Stimulated activated CD4-positive, alpha-beta T cell treated with anti-CD3 and anti-CD28 coated beads, Interleukin-2, amount 100 ng/mL, for 48 hours (primary cell): ENCODE data around the gene TDRD1.

Experiments used
- DNase-seq, 2 donors: peaks; one replicate each; pipeline ENCODE4 v3.0.0-alpha.2; 2020

Gene TDRD1

GRCh38 chr10:114239117-114239993 is 60.2 kb downstream of the TDRD1 start, which contains the start of gene VWA2:
VWA2 (plus strand) TSS chr10:114239254; CDS start chr10:114248714, 9,460 bp downstream.
- DNase-seq = peak; percentile 7 to 23

GRCh38 chr10:114239994-114240345 is 60.8 kb downstream of the TDRD1 start:
- no peak for DNase-seq

- no peak for DNase-seq
Observed at GRCh38 chr10:114242235-114242634, 63.1 kb downstream of the TDRD1 start.

- DNase-seq = no peak
Observed at GRCh38 chr10:114243661-114244060, 64.5 kb downstream of the TDRD1 start.

- DNase-seq = no peak
Observed at GRCh38 chr10:114244126-114244525, 65.0 kb downstream of the TDRD1 start.

- no peak for DNase-seq
Observed at GRCh38 chr10:114245121-114245791, 66.1 kb downstream of the TDRD1 start.

- DNase-seq = no peak
Observed at GRCh38 chr10:114246679-114247305, 67.6 kb downstream of the TDRD1 start.

- no peak for DNase-seq
Observed at GRCh38 chr10:114250236-114250635, 71.1 kb downstream of the TDRD1 start.

GRCh38 chr10:114250716-114251115 is 71.6 kb downstream of the TDRD1 start:
- DNase-seq = no peak

- DNase-seq = no peak
Observed at GRCh38 chr10:114252092-114252491, 72.9 kb downstream of the TDRD1 start.

- DNase-seq = no peak
Observed at GRCh38 chr10:114252883-114253282, 73.7 kb downstream of the TDRD1 start.

- DNase-seq = no peak
Observed at GRCh38 chr10:114255227-114255626, 76.1 kb downstream of the TDRD1 start.

GRCh38 chr10:114256008-114256765 is 77.0 kb downstream of the TDRD1 start:
- DNase-seq = no peak

GRCh38 chr10:114256822-114257221 is 77.7 kb downstream of the TDRD1 start:
- DNase-seq = no peak

GRCh38 chr10:114257498-114257897 is 78.3 kb downstream of the TDRD1 start:
- DNase-seq = no peak

- no peak for DNase-seq
Observed at GRCh38 chr10:114258274-114258840, 79.2 kb downstream of the TDRD1 start.

GRCh38 chr10:114259824-114260223 is 80.7 kb downstream of the TDRD1 start:
- DNase-seq = no peak

- DNase-seq = no peak
Observed at GRCh38 chr10:114260366-114260765, 81.2 kb downstream of the TDRD1 start.

- no peak for DNase-seq
Observed at GRCh38 chr10:114261076-114261475, 81.9 kb downstream of the TDRD1 start.

- DNase-seq = no peak
Observed at GRCh38 chr10:114262496-114262895, 83.3 kb downstream of the TDRD1 start.

GRCh38 chr10:114265392-114266053 is 86.4 kb downstream of the TDRD1 start:
- DNase-seq = no peak

- DNase-seq = no peak
Observed at GRCh38 chr10:114266521-114266920, 87.4 kb downstream of the TDRD1 start.
